KBM-7 (cell line): ENCODE measurements around the gene EVL.
A peak's percentile ranks its signal among the peaks of the same experiment; 100 is the strongest.

Experiments
- DNase-seq: peaks from one replicate; pipeline ENCODE4 v3.0.0-alpha.2; 2015
- in situ Hi-C: fragments of 300-500 bp; cut with MboI; formaldehyde crosslinking; loops from 2 replicates; pipeline ENCODE4 v1.14.3; 2020; ENCODE audit warnings: low sequenced_read_pairs, low pct_unique_long_range_greater_than_20kb, mixed read lengths

EVL gene

GRCh38 chr14:100077441-100077840, 12.2 kb downstream of the EVL start:
- DNase-seq = no peak
- in situ Hi-C loops = no loop called here

GRCh38 chr14:100078216-100078803, 13.1 kb downstream of the EVL start:
- in situ Hi-C loops = no loop called here
- DNase-seq = no peak

GRCh38 chr14:100078997-100079725, 13.9 kb downstream of the EVL start:
- in situ Hi-C loops = no loop called here
- peak; percentile 96 for DNase-seq

GRCh38 chr14:100079726-100080005, 14.4 kb downstream of the EVL start:
- DNase-seq = no peak
- in situ Hi-C loops = no loop called here

- in situ Hi-C loops = no loop called here
- DNase-seq = no peak
Measured at GRCh38 chr14:100080206-100080605, 15.0 kb downstream of the EVL start.

- in situ Hi-C loops = no loop called here
Measured at GRCh38 chr14:100081997-100082625, 16.9 kb downstream of the EVL start.

GRCh38 chr14:100082723-100083122, 17.5 kb downstream of the EVL start:
- DNase-seq = no peak
- in situ Hi-C loops = no loop called here

More at GRCh38 chr14:100081997-100082625, 16.9 kb downstream of the EVL start:
- DNase-seq = no peak

GRCh38 chr14:100083706-100084105, 18.5 kb downstream of the EVL start:
- in situ Hi-C loops = no loop called here
- DNase-seq = no peak

GRCh38 chr14:100084591-100084990, 19.4 kb downstream of the EVL start:
- in situ Hi-C loops = no loop called here
- DNase-seq = no peak

GRCh38 chr14:100085462-100085861, 20.2 kb downstream of the EVL start:
- in situ Hi-C loops = no loop called here
- DNase-seq = no peak

GRCh38 chr14:100086361-100086760, 21.1 kb downstream of the EVL start:
- in situ Hi-C loops = no loop called here
- DNase-seq = no peak

- no peak for DNase-seq
- in situ Hi-C loops = no loop called here
Measured at GRCh38 chr14:100088226-100088625, 23.0 kb downstream of the EVL start.

- in situ Hi-C loops = no loop called here
- no peak for DNase-seq
Measured at GRCh38 chr14:100091386-100091785, 26.2 kb downstream of the EVL start.

- in situ Hi-C loops = no loop called here
- no peak for DNase-seq
Measured at GRCh38 chr14:100092832-100093231, 27.6 kb downstream of the EVL start.

GRCh38 chr14:100093319-100093718, 28.1 kb downstream of the EVL start:
- in situ Hi-C loops = no loop called here
- no peak for DNase-seq

- no peak for DNase-seq
- in situ Hi-C loops = no loop called here
Measured at GRCh38 chr14:100096656-100097055, 31.4 kb downstream of the EVL start.

- in situ Hi-C loops = no loop called here
- no peak for DNase-seq
Measured at GRCh38 chr14:100098171-100098570, 32.9 kb downstream of the EVL start.

GRCh38 chr14:100100032-100100703, 34.9 kb downstream of the EVL start:
- in situ Hi-C loops = no loop called here
- DNase-seq = no peak

- in situ Hi-C loops = no loop called here
- DNase-seq = no peak
Measured at GRCh38 chr14:100102156-100102785, 37.0 kb downstream of the EVL start.
